ENCODE results near the gene CFAP58.

The CFAP58 gene

GRCh38 chr10:104487794-104488438 is 134.3 kb downstream of the CFAP58 start:
- no peak for DNase-seq

- DNase-seq: no peak
Observed at GRCh38 chr10:104488439-104488832, 134.8 kb downstream of the CFAP58 start.

GRCh38 chr10:104492329-104492940 is 138.8 kb downstream of the CFAP58 start:
- no peak for DNase-seq

GRCh38 chr10:104498347-104499081 is 144.9 kb downstream of the CFAP58 start:
- DNase-seq: no peak

DNA sequence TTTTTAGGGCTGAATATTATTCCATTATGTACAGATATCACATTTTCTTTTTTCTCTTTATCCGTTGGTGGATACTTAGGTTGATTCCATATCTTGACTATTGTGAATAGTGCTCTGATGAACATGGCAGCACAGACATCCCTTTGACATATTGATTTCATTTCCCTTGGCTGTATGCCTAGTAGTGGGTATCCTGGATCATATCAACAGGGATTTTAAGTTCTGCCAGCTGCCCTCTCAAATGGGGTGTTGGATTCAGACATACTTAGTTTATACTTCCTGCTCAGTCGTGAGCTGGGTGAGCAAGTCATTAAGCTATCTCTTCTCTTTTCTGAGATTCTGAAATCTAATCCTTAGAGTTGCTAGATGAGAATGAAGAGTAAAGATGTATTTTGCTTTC is 147.8 kb downstream of the CFAP58 start:
- DNase-seq: no peak

DNA sequence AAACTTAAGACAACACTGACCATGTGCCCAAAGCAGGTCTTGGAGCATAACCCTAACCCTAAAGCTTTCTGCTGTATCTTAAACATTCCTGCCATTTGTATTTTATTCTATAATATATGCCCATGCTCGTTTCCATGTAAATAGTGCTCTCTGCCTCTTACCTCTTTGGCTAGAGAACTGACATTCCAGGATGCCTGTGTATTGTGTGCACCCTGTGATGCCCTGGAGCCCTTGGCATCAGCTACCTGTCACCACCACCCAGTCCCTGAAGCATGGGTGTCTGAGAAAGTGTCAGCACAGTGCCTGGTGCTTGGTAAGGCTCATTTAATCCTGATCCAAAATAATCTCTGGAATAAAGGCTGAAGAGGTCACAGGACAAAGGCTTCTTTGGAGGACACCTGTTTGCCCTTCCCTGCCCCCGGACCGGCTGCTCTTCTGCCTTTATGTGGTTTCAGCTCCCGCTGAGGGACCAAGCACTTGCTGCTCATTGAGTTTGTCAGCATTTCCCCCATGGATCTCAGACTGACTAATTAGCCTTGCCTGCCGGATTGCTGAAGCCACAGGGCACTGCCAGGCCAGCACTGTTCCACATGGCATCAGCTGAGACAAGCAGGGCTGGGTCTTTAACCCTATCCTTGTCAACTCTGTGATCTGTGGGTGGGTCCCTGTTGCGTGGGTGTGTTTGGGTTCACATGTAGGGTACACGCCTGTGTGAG is 148.4 kb downstream of the CFAP58 start:
- no peak for DNase-seq

- no peak for DNase-seq
Observed at GRCh38 chr10:104502907-104503306, 149.3 kb downstream of the CFAP58 start.
